ENCODE results near the gene MED19.

- TF ChIP-seq CTCF (IDR thresholded peaks at IDR 0.05) (no peak), POLR2A (IDR thresholded peaks at IDR 0.05) (no peak)
Observed at GRCh38 chr11:57713835-57714234, 1.8 kb upstream of the MED19 start.

Data from heart left ventricle (tissue), 13 donors.